SK-N-SH (cell line): ENCODE data around the gene IL2RA. TPM values are rescaled to one million over a fixed set of nuclear protein-coding genes. Genes with fewer than 3 reads are reported as not detected.

ENCODE experiments used
- CTCF ChIA-PET: fragments of 300-600, 350-600 bp; formaldehyde crosslinking; extraction: SDS; loops from one replicate; lab custom pipeline; 2021; lab: Yijun Ruan, JAX
- POLR2A ChIA-PET: fragments of 350-600 bp; sonication (Branson Sonifier 250); formaldehyde crosslinking; extraction: SDS; loops from one replicate; lab custom pipeline; 2020; ENCODE audit warnings: antibody characterized with exemption, inconsistent platforms; lab: Yijun Ruan, JAX
- DNase-seq: peaks from one replicate; pipeline ENCODE4 v3.0.0; 2012
- H2AFZ ChIP-seq: fragments of 200-600 bp; sonication (generic); 2 replicates; pipeline ENCODE4 v1.8.1; 2016; ENCODE audit warnings: antibody characterized with exemption, mild to moderate bottlenecking, low read depth
- H3F3A ChIP-seq: fragments of 200-600 bp; sonication (generic); replicated peaks from 2 replicates; pipeline ENCODE3; 2016; ENCODE audit warnings: antibody characterized with exemption, mild to moderate bottlenecking; ENCODE audit not compliant: insufficient read depth
- H3K27ac ChIP-seq, 2 experiments: fragments of 200-500 bp in 1 of 2; fragments of 200-600 bp in 1 of 2; sonication (Bioruptor generic) in 1 of 2; sonication (generic), shearing (Covaris generic) in 1 of 2; 2 replicates each; pipeline versions ENCODE4 v1.5.1 to v1.6.1; 2014 to 2016; ENCODE audit warnings: low read depth in 2 of 2, inconsistent platforms in 1 of 2, low read length in 1 of 2, mild to moderate bottlenecking in 1 of 2, mixed read lengths in 1 of 2
- H3K27me3 ChIP-seq: fragments of 200-600 bp; sonication (generic), shearing (Covaris generic); 2 replicates; pipeline ENCODE4 v1.6.1; 2016; ENCODE audit warnings: mixed run types; ENCODE audit not compliant: insufficient read depth
- H3K36me3 ChIP-seq, 2 experiments: fragments of 200-500 bp in 1 of 2; fragments of 200-600 bp in 1 of 2; sonication (Bioruptor generic) in 1 of 2; sonication (generic) in 1 of 2; replicated peaks in 1 of 2; 2 replicates each; pipeline versions ENCODE3 to v1.5.1; 2014 to 2016; ENCODE audit warnings: low read length in 1 of 2, mild to moderate bottlenecking in 1 of 2; ENCODE audit not compliant: insufficient read depth in 2 of 2, control insufficient read depth in 1 of 2
- H3K4me1 ChIP-seq, 2 experiments: fragments of 200-500 bp in 1 of 2; fragments of 200-600 bp in 1 of 2; sonication (Bioruptor generic) in 1 of 2; sonication (generic), shearing (Covaris generic) in 1 of 2; 2 replicates each; pipeline versions ENCODE4 v1.5.1 to v1.6.1; 2014 to 2016; ENCODE audit warnings: low read depth in 1 of 2, low read length in 1 of 2, mixed run types in 1 of 2; ENCODE audit not compliant: insufficient read depth in 2 of 2, control insufficient read depth in 1 of 2
- H3K4me2 ChIP-seq: fragments of 200-600 bp; sonication (generic), shearing (Covaris generic); 2 replicates; pipeline ENCODE4 v1.6.1; 2017; ENCODE audit warnings: mixed run types
- H3K4me3 ChIP-seq, 2 experiments: fragments of 200-500 bp in 1 of 2; fragments of 200-600 bp in 1 of 2; sonication (Bioruptor generic) in 1 of 2; sonication (generic), shearing (Covaris generic) in 1 of 2; 2 replicates each; pipeline versions ENCODE4 v1.5.1 to v1.8.1; 2014 to 2016; ENCODE audit warnings: low read depth in 2 of 2, inconsistent platforms in 1 of 2, low read length in 1 of 2, mild to moderate bottlenecking in 1 of 2, mixed read lengths in 1 of 2, moderate library complexity in 1 of 2
- H3K79me2 ChIP-seq: fragments of 200-600 bp; sonication (generic); 2 replicates; pipeline ENCODE4 v1.8.1; 2017; ENCODE audit warnings: mild to moderate bottlenecking; ENCODE audit not compliant: insufficient read depth
- H3K9ac ChIP-seq: fragments of 200-600 bp; sonication (generic); 2 replicates; pipeline ENCODE4 v1.6.1; 2017; ENCODE audit warnings: mixed run types
- H3K9me2 ChIP-seq: fragments of 200-600 bp; sonication (generic); 2 replicates; pipeline ENCODE4 v1.6.1; 2017; ENCODE audit warnings: mixed run types
- H3K9me3 ChIP-seq: fragments of 200-600 bp; sonication (generic); 2 replicates; pipeline ENCODE4 v1.6.1; 2017; ENCODE audit warnings: mixed run types, mild to moderate bottlenecking, moderate library complexity
- H4K20me1 ChIP-seq: fragments of 200-600 bp; sonication (generic); 2 replicates; pipeline ENCODE4 v1.6.1; 2017; ENCODE audit warnings: mild to moderate bottlenecking, mixed run types; ENCODE audit not compliant: insufficient read depth
- ELF1 ChIP-seq: IDR thresholded peaks from 2 replicates; pipeline ENCODE4 v1.4.0; 2012
- FOSL2 ChIP-seq: IDR thresholded peaks from 2 replicates; pipeline ENCODE4 v1.4.0; 2012; ENCODE audit warnings: low read depth, mild to moderate bottlenecking, moderate library complexity, borderline replicate concordance
- FOXJ3 ChIP-seq: sonication (generic); formaldehyde crosslinking; IDR thresholded peaks from 2 replicates; pipeline ENCODE4 v1.5.1; 2020; ENCODE audit warnings: mild to moderate bottlenecking, missing genetic modification reagents
- GABPA ChIP-seq: IDR thresholded peaks from 2 replicates; pipeline ENCODE4 v1.4.0; 2012; ENCODE audit warnings: low read depth, mild to moderate bottlenecking
- JUND ChIP-seq: IDR thresholded peaks from 2 replicates; pipeline ENCODE4 v1.4.0; 2012
- MXI1 ChIP-seq: IDR thresholded peaks from 2 replicates; pipeline ENCODE4 v1.6.1; 2012; ENCODE audit warnings: mild to moderate bottlenecking, low read depth, low read length, improper control_type of control experiment
- NRF1 ChIP-seq: IDR thresholded peaks from 2 replicates; pipeline ENCODE4 v1.6.1; 2012; ENCODE audit warnings: low read depth, mild to moderate bottlenecking, low read length
- RAD21 ChIP-seq: IDR thresholded peaks from 2 replicates; pipeline ENCODE4 v1.6.1; 2012; ENCODE audit warnings: mild to moderate bottlenecking, low read length
- RCOR1 ChIP-seq: fragments of 150-350 bp; IDR thresholded peaks from 2 replicates; pipeline ENCODE4 v1.6.1; 2017; ENCODE audit warnings: antibody characterized with exemption, low read length
- RXRA ChIP-seq: IDR thresholded peaks from 2 replicates; pipeline ENCODE4 v1.4.0; 2012; ENCODE audit warnings: low read depth, mild to moderate bottlenecking, borderline replicate concordance
- YY1 ChIP-seq: IDR thresholded peaks from 2 replicates; pipeline ENCODE4 v1.4.0; 2012; ENCODE audit warnings: low read depth, mild to moderate bottlenecking
- WGBS: methylation state at CpG from one replicate; pipeline ENCODE4 v1.1.6; 2017; ENCODE audit warnings: low lambda C conversion rate; 5-methylcytosine and 5-hydroxymethylcytosine counted together
- polyA plus RNA-seq, 3 experiments: library from polyadenylated mRNA; depleted of rRNA; stranded (reverse); fragments of >200 nt; gene quantifications; 2 replicates each; pipeline ENCODE4 v1.2.3, GENCODE V29; 2012
- TF ChIP-seq, protein P1 (sequence below): IDR thresholded peaks from 2 replicates; pipeline ENCODE4 v1.6.1; 2012; ENCODE audit warnings: mild to moderate bottlenecking, low read depth, low read length, moderate library complexity
- TF ChIP-seq, protein P2 (sequence below): IDR thresholded peaks from 2 replicates; pipeline ENCODE4 v1.4.0; 2012; ENCODE audit warnings: low read depth

Gene IL2RA
- polyA plus RNA-seq, 1 of the 3 experiments (the other 2 are of a cell fraction): not detected

DNA sequence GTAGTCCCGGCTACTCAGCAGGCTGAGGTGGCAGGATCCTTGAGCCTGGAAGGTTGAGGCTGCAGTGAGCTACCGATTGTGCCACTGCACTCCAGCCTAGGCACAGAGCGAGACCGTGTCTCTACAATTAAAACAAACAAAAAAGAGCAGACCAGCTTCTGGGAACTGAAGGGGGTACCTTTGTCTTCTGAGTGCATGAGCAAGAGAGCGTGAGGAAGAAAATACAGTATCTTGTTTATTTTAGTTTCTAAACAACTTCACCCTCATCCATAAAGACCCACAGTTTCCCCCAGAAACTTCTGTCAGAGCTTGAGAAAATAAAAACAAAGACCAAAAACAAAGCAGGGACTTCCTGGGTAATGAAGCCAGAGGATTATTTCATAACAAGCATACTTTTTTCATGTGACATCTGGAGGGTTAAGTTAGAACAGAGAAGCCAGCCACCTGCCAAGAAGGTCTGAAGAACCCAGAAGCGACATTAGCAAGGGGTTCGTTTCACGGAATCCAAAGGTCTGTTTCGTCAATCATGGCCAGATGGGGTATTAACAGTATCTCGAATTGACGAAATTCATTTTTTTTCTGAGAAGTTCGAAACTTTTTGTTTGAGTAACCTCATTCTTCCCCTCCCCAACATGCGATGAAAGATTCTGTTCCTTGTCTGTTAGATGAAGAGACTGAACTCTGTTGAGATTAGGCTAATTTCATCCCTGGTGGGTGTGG, 10.2 kb upstream of the IL2RA start:
- 30% methylated on average over 13 of the region's 13 CpGs for WGBS
- no peaks in the 10 kb centered on the region for H3K9me3 ChIP-seq
- CTCF ChIA-PET: interaction anchor here (1.3 to 3.5 kb wide), 2 partner anchors 14 to 373 kb away, joined by 3 to 23 read pairs; no protein-coding TSS in a partner anchor

DNA sequence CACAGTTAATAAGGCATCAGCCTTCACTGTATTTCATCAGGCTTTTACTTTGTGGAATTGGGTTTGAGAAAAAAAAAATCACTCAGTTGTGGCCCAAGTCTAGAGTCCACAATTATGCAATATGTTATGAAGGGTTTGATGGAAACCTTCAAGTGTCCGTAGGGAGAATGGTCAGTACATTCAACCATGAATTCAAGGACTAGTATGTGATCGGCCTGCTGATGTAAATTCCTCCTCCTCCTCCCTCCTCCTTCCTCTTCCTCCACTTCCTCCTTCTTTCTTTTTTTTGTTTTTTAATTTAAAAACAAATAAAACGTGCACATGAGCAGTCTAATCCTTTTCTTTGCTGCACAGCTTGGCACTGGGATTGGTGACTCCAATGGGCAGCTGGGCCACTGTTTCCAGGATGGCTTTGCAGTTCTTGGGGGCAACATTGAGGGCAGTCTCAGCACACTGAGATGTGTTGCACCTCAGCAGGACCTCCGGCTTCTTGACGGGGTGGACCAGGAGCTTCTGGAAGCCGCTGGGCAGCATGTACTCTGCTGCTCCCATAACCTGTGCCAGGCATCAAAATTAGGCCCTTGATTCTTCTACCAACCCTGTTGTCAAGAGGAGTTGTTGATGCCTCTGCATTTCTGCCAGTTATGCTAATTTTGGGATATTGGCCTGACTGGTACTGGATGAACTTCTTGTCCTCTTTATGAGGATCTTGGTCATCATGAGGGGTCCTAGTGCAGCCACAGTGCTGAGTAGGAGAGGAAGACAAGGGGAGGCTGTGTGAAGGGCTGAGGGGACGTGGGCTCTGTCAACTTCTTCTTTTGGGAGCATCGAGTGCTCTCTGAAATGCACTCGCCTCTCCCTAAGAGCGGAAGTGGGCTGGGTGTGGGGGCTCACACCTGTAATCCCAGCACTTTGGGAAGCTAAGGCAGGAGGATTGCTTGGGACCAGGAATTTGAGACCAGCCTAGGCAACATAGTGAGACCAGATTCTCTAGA, 9.3 kb upstream of the IL2RA start:
- ChIA-PET CTCF (interaction anchor here (1.1 to 3.5 kb wide), 2 partner anchors 15 to 334 kb away, joined by 3 to 23 read pairs; no protein-coding TSS in a partner anchor), POLR2A (no interaction called here)
- WGBS: 43% methylated on average over 10 of the region's 10 CpGs
- no peaks in the 10 kb centered on the region for H4K20me1 ChIP-seq
- no peak overlapping the region for H3K4me3 ChIP-seq
- no peak overlapping the region for H3K27ac ChIP-seq
- no peaks in the 10 kb centered on the region for H3K9me2 ChIP-seq
- no peaks in the 10 kb centered on the region for H3K9me3 ChIP-seq
- no peaks in the 10 kb centered on the region for H3F3A ChIP-seq
- H3K4me2 ChIP-seq: no peak overlapping the region
- TF ChIP-seq YY1 (no peak), FOSL2 (no peak), RXRA (no peak), FOXJ3 (CRISPR knock-in tag) (no peak)
- TF ChIP-seq, protein P1, sequence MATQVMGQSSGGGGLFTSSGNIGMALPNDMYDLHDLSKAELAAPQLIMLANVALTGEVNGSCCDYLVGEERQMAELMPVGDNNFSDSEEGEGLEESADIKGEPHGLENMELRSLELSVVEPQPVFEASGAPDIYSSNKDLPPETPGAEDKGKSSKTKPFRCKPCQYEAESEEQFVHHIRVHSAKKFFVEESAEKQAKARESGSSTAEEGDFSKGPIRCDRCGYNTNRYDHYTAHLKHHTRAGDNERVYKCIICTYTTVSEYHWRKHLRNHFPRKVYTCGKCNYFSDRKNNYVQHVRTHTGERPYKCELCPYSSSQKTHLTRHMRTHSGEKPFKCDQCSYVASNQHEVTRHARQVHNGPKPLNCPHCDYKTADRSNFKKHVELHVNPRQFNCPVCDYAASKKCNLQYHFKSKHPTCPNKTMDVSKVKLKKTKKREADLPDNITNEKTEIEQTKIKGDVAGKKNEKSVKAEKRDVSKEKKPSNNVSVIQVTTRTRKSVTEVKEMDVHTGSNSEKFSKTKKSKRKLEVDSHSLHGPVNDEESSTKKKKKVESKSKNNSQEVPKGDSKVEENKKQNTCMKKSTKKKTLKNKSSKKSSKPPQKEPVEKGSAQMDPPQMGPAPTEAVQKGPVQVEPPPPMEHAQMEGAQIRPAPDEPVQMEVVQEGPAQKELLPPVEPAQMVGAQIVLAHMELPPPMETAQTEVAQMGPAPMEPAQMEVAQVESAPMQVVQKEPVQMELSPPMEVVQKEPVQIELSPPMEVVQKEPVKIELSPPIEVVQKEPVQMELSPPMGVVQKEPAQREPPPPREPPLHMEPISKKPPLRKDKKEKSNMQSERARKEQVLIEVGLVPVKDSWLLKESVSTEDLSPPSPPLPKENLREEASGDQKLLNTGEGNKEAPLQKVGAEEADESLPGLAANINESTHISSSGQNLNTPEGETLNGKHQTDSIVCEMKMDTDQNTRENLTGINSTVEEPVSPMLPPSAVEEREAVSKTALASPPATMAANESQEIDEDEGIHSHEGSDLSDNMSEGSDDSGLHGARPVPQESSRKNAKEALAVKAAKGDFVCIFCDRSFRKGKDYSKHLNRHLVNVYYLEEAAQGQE: no peak
- H3K9ac ChIP-seq: no peak overlapping the region
- no peak overlapping the region for H2AFZ ChIP-seq
- no peak for DNase-seq
- no peaks in the 10 kb centered on the region for H3K36me3 ChIP-seq
- H3K79me2 ChIP-seq: no peaks in the 10 kb centered on the region
- peaks cover 58% of the 10 kb centered on the region; the same call in 1 of the 2 replicates for H3K27me3 ChIP-seq
- no peaks in the 10 kb centered on the region; a peak in 1 of 4 replicates for H3K4me1 ChIP-seq

More for the DNA sequence above, 10.2 kb upstream of the IL2RA start:
- Histone ChIP-seq H3K9me2 (no peaks in the 10 kb centered on the region), H3K27me3 (peaks cover 61% of the 10 kb centered on the region), H2AFZ (no peak overlapping the region), H3K4me3 (no peak overlapping the region), H4K20me1 (no peaks in the 10 kb centered on the region), H3K36me3 (no peaks in the 10 kb centered on the region), H3K4me1 (no peaks in the 10 kb centered on the region; a peak in 1 of 4 replicates), H3K4me2 (no peak overlapping the region), H3K27ac (no peak overlapping the region), H3K9ac (no peak overlapping the region), H3K79me2 (no peaks in the 10 kb centered on the region), H3F3A (no peaks in the 10 kb centered on the region)
- TF ChIP-seq JUND: no peak
- no peak for TF ChIP-seq GABPA
- no peak for TF ChIP-seq RAD21
- no peak for TF ChIP-seq YY1
- TF ChIP-seq, protein P2, sequence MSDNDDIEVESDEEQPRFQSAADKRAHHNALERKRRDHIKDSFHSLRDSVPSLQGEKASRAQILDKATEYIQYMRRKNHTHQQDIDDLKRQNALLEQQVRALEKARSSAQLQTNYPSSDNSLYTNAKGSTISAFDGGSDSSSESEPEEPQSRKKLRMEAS: no peak
- TF ChIP-seq, protein P1: no peak
- TF ChIP-seq RCOR1: no peak
- TF ChIP-seq NRF1: no peak
- TF ChIP-seq MXI1: no peak
- TF ChIP-seq ELF1: no peak
- no peak for DNase-seq
- POLR2A ChIA-PET: no interaction called here
